Activated CD4-positive, alpha-beta T cell treated with anti-CD3 and anti-CD28 coated beads, Interleukin-2, amount 10 ng/mL, durations not matched to agents 7 days and 5 days (primary cell): ENCODE results near the gene INPP5E. TPM values are rescaled to one million over a fixed set of nuclear protein-coding genes. Genes with fewer than 3 reads are reported as not detected.

Experiments used
- CTCF ChIA-PET: fragments of 350-600 bp; sonication (Branson Sonifier 250); formaldehyde crosslinking; loops from one replicate; lab custom pipeline; 2021; ENCODE audit warnings: antibody characterized with exemption; lab: Charles Lee
- POLR2A ChIA-PET: fragments of 350-600 bp; sonication (Branson Sonifier 250); formaldehyde crosslinking; loops from one replicate; lab custom pipeline; 2021; ENCODE audit warnings: antibody characterized with exemption; lab: Charles Lee
- DNase-seq: peaks from one replicate; pipeline ENCODE4 v3.0.0-alpha.2; 2020
- H3K27ac Mint-ChIP-seq: one replicate; pipeline ENCODE4 v1.8.0; 2021; ENCODE audit warnings: mild to moderate bottlenecking, moderate library complexity, mixed read lengths
- H3K27me3 Mint-ChIP-seq: one replicate; pipeline ENCODE4 v1.8.0; 2021; ENCODE audit warnings: mixed read lengths
- H3K36me3 Mint-ChIP-seq: one replicate; pipeline ENCODE4 v1.8.0; 2021; ENCODE audit warnings: low read depth, mixed read lengths
- H3K4me1 Mint-ChIP-seq: one replicate; pipeline ENCODE4 v1.8.0; 2021; ENCODE audit warnings: mixed read lengths
- H3K4me3 Mint-ChIP-seq: one replicate; pipeline ENCODE4 v1.8.0; 2021; ENCODE audit warnings: mild to moderate bottlenecking, moderate library complexity, mixed read lengths
- H3K9me3 Mint-ChIP-seq: one replicate; pipeline ENCODE4 v1.8.0; 2021; ENCODE audit warnings: mixed read lengths
- total RNA-seq, 2 experiments: library from RNA; stranded (reverse); gene quantifications; one replicate each; pipeline ENCODE4 v1.2.3, GENCODE V29; 2021

Gene INPP5E
- total RNA-seq, 2 experiments from 2014 or later, result 16.5 to 18.5 TPM

- DNase-seq, result peak; percentile 40
- Mint-ChIP-seq H3K4me1 (peaks cover 27% of the 10 kb centered on the region), H3K27me3 (no peaks in the 10 kb centered on the region), H3K4me3 (peak overlapping the region; percentile 97), H3K36me3 (peaks cover 19% of the 10 kb centered on the region), H3K27ac (peak overlapping the region; percentile 100), H3K9me3 (no peaks in the 10 kb centered on the region)
- ChIA-PET CTCF (no interaction called here), POLR2A (no interaction called here)
Observed at GRCh38 chr9:136482046-136482792, 42.6 kb upstream of the INPP5E start.

- ChIA-PET CTCF (interaction anchor here (1.1 kb wide), 1 partner anchor 11 kb away, joined by 5 read pairs; no protein-coding TSS in a partner anchor), POLR2A (no interaction called here)
- H3K4me1 Mint-ChIP-seq, result peaks cover 27% of the 10 kb centered on the region
- no peaks in the 10 kb centered on the region for H3K9me3 Mint-ChIP-seq
- DNase-seq, result peak; percentile 14
- peak overlapping the region; percentile 97 for H3K4me3 Mint-ChIP-seq
- peak overlapping the region; percentile 100 for H3K27ac Mint-ChIP-seq
- H3K36me3 Mint-ChIP-seq, result peaks cover 23% of the 10 kb centered on the region
- H3K27me3 Mint-ChIP-seq, result no peaks in the 10 kb centered on the region
Observed at GRCh38 chr9:136481558-136481957, 41.9 kb upstream of the INPP5E start.

- peaks cover 36% of the 10 kb centered on the region for H3K36me3 Mint-ChIP-seq
- H3K9me3 Mint-ChIP-seq, result no peaks in the 10 kb centered on the region
- no peak overlapping the region for H3K27ac Mint-ChIP-seq
- no peak overlapping the region for H3K4me3 Mint-ChIP-seq
- H3K4me1 Mint-ChIP-seq, result peaks cover 14% of the 10 kb centered on the region
- POLR2A ChIA-PET, result no interaction called here
- no peak for DNase-seq
- no peaks in the 10 kb centered on the region for H3K27me3 Mint-ChIP-seq
- CTCF ChIA-PET, result no interaction called here
Observed at GRCh38 chr9:136476369-136477150, 36.9 kb upstream of the INPP5E start.

DNA sequence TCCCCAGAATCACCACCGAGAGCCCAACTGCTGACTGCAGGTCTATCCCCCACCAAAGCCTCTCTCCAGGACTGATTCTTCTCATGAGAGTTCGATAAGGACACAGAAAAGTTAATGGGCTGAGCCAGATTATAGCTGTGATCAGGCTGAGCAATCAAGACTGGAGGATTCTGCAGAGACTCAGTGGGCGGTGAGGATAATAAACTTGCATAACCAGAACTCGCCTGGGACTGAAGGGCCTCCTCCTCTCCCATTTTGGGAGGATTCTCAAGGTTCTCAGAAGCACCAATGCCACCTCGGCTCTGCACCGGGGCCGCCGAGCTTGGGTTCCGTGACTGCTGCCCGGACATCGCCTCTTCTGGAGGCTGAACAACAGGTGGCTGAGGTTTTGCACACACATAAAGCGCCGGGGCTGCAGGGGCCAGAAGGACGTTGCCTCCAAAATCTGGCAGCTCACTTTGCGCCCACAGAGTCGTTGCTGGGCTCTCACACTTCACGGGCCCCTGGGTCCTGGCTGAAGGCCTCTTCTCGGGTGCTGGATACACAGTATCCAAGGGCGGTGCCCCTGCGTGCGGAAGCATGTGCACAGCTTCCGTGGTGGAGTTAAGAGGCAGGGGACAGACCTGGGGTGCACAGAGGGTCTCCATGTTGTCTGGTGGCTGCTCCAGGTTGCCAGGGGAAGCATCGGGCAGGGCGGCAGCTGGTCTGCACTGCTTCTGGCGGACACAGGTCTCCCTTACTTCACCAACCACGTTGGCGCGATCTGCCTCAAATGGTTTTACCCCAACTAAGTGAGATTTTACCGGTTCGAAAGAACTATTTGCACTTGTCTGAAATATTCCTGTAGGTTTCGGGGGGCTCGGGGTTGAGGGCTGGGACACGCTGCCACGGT, 35.6 kb upstream of the INPP5E start:
- H3K9me3 Mint-ChIP-seq, result no peaks in the 10 kb centered on the region
- H3K27me3 Mint-ChIP-seq, result no peaks in the 10 kb centered on the region
- peaks cover 42% of the 10 kb centered on the region for H3K36me3 Mint-ChIP-seq
- no peak for DNase-seq
- H3K4me3 Mint-ChIP-seq, result no peak overlapping the region
- ChIA-PET CTCF (no interaction called here), POLR2A (no interaction called here)
- no peak overlapping the region for H3K27ac Mint-ChIP-seq
- peaks cover 4% of the 10 kb centered on the region for H3K4me1 Mint-ChIP-seq

- ChIA-PET CTCF (no interaction called here), POLR2A (no interaction called here)
- no peak overlapping the region for H3K4me3 Mint-ChIP-seq
- H3K27ac Mint-ChIP-seq, result no peak overlapping the region
- no peak for DNase-seq
- H3K36me3 Mint-ChIP-seq, result peaks cover 40% of the 10 kb centered on the region
- no peaks in the 10 kb centered on the region for H3K9me3 Mint-ChIP-seq
- no peaks in the 10 kb centered on the region for H3K4me1 Mint-ChIP-seq
- no peaks in the 10 kb centered on the region for H3K27me3 Mint-ChIP-seq
Observed at GRCh38 chr9:136474021-136474640, 34.5 kb upstream of the INPP5E start.

DNA sequence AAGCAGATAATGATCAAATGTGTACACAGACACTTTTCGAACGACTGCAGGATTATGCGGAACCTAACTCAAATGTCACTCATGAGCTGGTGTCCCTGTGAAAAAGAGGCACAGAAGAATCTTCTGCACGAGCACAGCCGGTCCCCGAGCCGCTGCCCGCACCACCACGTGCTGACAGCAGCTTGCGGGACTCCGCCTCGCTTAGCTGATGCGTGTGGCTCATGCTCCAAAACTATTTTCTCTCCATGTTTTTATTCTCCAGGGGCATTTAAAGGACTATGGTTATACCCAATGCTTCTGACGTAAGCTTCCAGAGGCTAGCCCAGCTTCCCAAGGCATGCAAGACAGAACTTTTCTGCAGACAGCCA, 33.7 kb upstream of the INPP5E start:
- Mint-ChIP-seq H3K4me1 (no peaks in the 10 kb centered on the region), H3K4me3 (no peak overlapping the region), H3K27ac (no peak overlapping the region), H3K9me3 (no peaks in the 10 kb centered on the region), H3K36me3 (peaks cover 40% of the 10 kb centered on the region), H3K27me3 (no peaks in the 10 kb centered on the region)
- DNase-seq, result no peak
- ChIA-PET CTCF (no interaction called here), POLR2A (no interaction called here)

- peaks cover 39% of the 10 kb centered on the region for H3K36me3 Mint-ChIP-seq
- no peaks in the 10 kb centered on the region for H3K9me3 Mint-ChIP-seq
- no peaks in the 10 kb centered on the region for H3K27me3 Mint-ChIP-seq
- H3K27ac Mint-ChIP-seq, result no peak overlapping the region
- ChIA-PET CTCF (interaction anchor here (1.0 to 1.1 kb wide), 2 partner anchors 15 to 23 kb away, joined by 3 read pairs; no protein-coding TSS in a partner anchor), POLR2A (no interaction called here)
- DNase-seq, result no peak
- H3K4me1 Mint-ChIP-seq, result no peaks in the 10 kb centered on the region
- no peak overlapping the region for H3K4me3 Mint-ChIP-seq
Observed at GRCh38 chr9:136472640-136473353, 33.2 kb upstream of the INPP5E start.

DNA sequence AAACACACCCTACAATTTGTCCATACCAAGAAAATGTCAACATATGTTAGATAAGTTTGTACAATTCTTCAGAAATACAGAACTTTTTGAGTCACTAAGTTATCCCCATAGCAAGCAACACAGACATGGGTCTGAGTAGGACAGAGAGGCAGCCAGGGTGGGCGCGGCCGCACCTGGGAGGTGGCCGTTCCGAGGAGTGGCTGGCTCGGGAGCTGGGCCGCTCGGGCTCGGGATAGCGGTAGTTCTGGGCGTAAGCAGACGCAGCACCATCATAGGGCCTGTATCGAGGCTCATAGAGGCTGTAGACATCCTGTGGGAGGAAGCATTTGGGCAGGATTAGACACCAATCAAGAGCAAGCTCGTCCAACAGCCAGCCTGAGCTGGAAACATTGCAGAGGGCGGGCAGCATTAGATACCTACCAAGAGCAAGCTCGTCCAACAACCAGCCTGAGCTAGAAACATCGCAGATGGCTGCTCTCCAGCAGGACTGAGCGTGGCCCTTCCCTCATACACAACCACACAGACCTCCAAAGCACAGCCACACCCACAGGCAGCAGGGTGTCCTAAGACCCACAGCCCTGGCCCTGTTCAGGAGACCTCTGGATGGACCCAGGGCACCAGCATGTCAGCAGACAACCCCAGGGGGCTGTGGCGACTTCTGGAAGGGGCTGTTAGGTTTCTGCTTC, 32.3 kb upstream of the INPP5E start:
- no peaks in the 10 kb centered on the region for H3K4me1 Mint-ChIP-seq
- no peak for DNase-seq
- POLR2A ChIA-PET, result no interaction called here
- H3K4me3 Mint-ChIP-seq, result no peak overlapping the region
- H3K36me3 Mint-ChIP-seq, result peaks cover 33% of the 10 kb centered on the region
- H3K27ac Mint-ChIP-seq, result no peak overlapping the region
- no peaks in the 10 kb centered on the region for H3K9me3 Mint-ChIP-seq
- CTCF ChIA-PET, result interaction anchor here (1.0 to 1.2 kb wide), 3 partner anchors 14 to 33 kb away, joined by 3 read pairs; no protein-coding TSS in a partner anchor
- H3K27me3 Mint-ChIP-seq, result no peaks in the 10 kb centered on the region

DNA sequence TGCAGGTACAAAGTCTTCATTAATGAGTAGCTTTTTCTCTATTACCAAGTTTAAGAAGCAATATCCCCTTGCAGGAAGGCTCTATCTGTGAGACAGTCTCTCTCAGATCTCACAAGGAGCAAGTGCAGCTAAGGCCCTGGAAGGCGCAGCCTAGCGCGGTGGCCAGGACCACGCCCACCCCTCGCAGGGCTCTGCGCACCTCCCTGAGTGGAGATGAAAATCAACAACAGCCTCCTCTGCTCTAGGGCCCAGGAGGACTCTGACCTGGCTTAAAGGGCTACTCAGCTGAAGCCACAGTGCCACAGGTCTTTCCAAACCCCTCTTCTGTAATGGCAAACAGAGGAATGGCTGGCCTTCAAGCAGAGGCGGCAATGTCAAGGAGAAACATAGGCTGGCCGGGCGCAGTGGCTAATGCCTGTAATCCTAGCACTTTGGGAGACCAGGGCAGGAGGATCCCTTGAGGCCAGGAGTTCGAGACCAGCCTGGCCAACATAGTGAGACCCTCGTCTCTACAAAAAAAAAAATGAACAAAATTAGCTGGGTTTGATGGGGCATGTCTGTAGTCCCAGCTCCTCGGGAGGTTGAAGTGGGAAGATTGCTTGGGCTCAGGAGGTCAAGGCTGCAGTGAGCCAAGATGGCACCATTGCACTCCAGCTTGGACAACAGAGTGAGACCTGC, 31.3 kb upstream of the INPP5E start:
- ChIA-PET POLR2A (no interaction called here), CTCF (interaction anchor here (1.2 to 1.4 kb wide), 3 partner anchors 10 to 32 kb away, joined by 3 to 5 read pairs (median 3); no protein-coding TSS in a partner anchor)
- Mint-ChIP-seq H3K27me3 (no peaks in the 10 kb centered on the region), H3K27ac (no peak overlapping the region), H3K4me3 (no peak overlapping the region), H3K9me3 (no peaks in the 10 kb centered on the region), H3K36me3 (peaks cover 36% of the 10 kb centered on the region), H3K4me1 (no peaks in the 10 kb centered on the region)
- DNase-seq, result no peak

- no peaks in the 10 kb centered on the region for H3K27me3 Mint-ChIP-seq
- POLR2A ChIA-PET, result no interaction called here
- DNase-seq, result no peak
Observed at GRCh38 chr9:136470356-136470755, 30.7 kb upstream of the INPP5E start.

DNA sequence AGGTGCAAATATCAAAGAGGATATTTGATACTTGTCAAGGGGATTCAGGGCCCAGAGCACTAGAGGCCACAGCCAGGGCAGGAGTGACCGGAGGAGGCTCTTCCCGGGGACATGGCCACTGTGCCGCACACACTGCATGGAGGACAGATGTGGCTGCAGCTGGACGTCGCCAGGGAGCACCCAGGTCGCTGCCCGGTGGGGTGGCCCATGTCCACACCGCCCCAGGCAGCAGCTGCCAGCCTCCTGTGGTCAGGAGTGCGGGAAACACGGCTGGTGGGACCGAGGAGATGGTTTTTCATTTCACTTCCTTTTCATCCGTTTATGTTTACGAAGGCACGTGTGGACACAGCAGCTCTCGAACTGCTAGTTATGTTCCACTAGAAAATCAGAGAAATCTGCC, 28.1 kb upstream of the INPP5E start:
- no peaks in the 10 kb centered on the region for H3K9me3 Mint-ChIP-seq
- H3K4me1 Mint-ChIP-seq, result no peaks in the 10 kb centered on the region
- ChIA-PET CTCF (no interaction called here), POLR2A (no interaction called here)
- no peak for DNase-seq
- H3K4me3 Mint-ChIP-seq, result no peak overlapping the region
- H3K27ac Mint-ChIP-seq, result no peak overlapping the region
- no peaks in the 10 kb centered on the region for H3K27me3 Mint-ChIP-seq
- peaks cover 32% of the 10 kb centered on the region for H3K36me3 Mint-ChIP-seq

More at GRCh38 chr9:136470356-136470755, 30.7 kb upstream of the INPP5E start:
- no peaks in the 10 kb centered on the region for H3K9me3 Mint-ChIP-seq
- CTCF ChIA-PET, result interaction anchor here (1.2 to 1.4 kb wide), 4 partner anchors 10 to 32 kb away, joined by 3 to 5 read pairs (median 3); no protein-coding TSS in a partner anchor
- no peak overlapping the region for H3K4me3 Mint-ChIP-seq
- peaks cover 33% of the 10 kb centered on the region for H3K36me3 Mint-ChIP-seq
- no peak overlapping the region for H3K27ac Mint-ChIP-seq
- H3K4me1 Mint-ChIP-seq, result no peaks in the 10 kb centered on the region
